HG03521 (cell line): ENCODE measurements around the gene CC2D1A.

Experiments
- ATAC-seq: cut with Tn5 transposase; IDR thresholded peaks from one replicate; pipeline ENCODE4 v1.9.1; 2021; ENCODE audit warnings: mild to moderate bottlenecking, moderate library complexity; ENCODE audit not compliant: unreplicated experiment

The CC2D1A gene

DNA sequence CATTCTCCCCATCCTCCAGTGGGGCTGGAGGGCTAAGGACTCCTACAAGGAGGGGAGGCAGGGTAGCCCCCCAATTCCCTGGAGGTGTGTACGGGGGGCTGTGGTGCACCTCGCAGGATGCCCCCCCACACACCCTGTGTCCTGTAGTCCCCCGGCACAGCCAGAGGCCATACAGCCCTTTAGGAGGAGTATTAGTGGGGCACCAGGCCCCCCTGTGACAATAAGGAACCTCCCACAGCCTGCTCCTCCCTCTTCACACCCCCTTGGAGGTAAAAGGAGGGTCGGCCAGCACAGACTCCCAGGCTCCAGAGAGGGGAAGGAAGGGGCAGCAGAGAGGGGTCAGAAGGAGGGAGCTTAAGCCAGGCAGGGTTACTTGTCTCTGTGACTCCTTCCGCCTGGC is 29.2 kb upstream of the CC2D1A start, which contains the start of gene NANOS3:
Gene NANOS3, plus strand, starts transcription at position 301 of the 400 bp plus-strand sequence. CDS start 115 bp downstream, outside the sequence.
- no peak for ATAC-seq

GRCh38 chr19:13877303-13877702 is 28.7 kb upstream of the CC2D1A start:
- no peak for ATAC-seq

DNA sequence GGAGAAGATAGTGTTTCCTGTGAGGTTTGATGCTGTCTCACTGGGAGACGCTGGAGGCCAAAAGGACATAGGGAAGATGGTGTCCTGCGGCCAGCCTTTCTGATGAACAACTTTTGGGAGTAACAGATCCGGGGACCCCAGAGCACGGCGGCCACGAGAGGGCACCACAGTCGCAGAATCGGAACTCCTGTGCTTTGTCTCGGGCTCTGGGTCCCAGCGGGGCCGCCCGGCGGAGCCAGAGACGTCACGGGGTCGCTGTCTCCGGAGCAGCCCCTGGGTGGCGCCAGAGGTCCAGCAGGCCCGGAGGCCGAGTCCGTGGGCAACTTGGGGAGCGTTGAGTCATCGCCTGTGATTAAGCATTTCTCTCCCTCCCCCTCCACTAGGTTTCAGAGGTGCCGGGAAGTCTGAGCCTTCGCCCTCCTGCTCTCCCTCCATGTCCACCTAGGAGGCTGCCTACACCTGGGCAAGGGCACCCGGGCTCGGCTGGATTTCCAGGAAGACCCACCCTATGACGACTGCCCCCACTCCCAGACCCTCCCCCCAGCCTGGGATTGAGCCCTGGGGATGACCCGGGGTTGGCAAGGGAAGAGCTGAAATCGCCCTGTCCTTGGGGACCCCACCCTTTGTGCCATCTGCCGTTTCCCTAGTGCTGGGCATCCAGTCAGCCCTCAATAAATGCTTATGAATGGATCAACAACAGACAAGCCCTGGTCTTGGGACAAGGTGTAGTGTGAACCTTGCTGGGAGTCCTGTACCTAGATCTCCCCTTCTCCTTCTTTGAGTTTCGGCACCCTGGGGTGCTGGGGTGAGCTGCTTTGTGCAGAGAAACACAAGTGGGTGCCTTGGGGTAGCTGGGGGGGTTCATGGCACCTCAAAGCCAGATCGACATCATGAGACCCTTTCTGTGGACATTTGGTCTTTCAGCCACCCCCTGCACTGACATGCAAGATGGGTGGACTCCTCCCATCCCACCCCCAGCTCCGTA is 25.6 kb upstream of the CC2D1A start:
- ATAC-seq: peak; percentile 84

DNA sequence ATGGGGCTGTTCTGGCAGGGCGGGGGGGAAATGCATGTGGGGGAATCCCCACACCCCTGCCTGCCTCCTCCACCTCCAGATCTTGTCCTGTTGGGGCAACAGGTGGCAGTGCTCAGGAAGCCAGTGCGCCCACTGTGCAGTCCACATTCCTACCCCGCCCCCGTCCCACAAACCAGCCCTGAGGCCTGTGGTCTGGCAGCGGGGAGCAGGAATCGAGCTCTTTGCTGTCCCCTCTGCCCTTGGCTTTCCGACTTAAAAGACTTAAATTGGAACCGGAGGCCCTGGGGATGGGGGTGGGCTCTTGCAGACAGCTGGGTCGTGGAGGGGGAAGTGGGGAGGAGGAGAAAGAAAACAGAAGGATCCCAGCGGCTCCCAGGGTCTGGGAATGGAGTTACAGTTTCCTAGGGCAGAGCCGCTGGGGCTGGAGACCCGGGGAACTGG is 24.7 kb upstream of the CC2D1A start:
- ATAC-seq: no peak

DNA sequence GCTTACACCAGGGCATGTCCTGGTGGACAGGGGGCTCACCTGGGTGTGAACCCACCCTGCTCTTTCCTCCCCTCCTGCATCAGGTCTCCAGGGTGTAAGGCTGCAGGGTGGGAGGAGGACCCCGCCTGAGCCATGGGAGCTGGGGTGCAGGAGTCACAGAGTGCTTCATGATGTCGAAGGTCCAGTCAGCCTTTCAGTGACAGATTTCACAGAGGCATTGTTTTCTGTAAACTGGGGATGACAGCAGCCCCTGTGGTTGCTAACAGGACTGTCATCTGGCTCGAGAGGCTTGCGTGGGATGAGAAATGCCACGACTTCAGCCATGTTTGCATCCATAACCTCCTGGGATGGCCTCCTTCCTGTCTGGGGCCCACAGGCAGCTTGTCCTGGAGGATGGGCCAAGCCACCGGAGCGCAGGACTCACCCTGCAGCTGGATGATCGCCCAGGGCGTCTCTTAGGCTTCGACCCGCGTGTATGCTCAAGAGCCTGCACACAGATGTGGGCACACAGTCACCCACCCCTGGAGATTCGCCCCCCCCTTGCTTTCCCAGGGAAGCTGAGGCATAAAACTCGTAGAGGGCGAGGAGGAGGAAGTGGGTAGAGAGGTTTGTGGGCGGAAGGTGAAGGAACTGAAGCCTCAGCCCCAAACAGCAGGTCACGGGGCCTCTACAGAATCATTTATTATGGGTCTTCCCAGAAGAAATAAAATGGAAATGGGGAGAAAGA is 24.1 kb upstream of the CC2D1A start:
- ATAC-seq: no peak

GRCh38 chr19:13882419-13882795 is 23.6 kb upstream of the CC2D1A start:
- ATAC-seq: no peak

GRCh38 chr19:13882836-13883235 is 23.2 kb upstream of the CC2D1A start:
- ATAC-seq: no peak

DNA sequence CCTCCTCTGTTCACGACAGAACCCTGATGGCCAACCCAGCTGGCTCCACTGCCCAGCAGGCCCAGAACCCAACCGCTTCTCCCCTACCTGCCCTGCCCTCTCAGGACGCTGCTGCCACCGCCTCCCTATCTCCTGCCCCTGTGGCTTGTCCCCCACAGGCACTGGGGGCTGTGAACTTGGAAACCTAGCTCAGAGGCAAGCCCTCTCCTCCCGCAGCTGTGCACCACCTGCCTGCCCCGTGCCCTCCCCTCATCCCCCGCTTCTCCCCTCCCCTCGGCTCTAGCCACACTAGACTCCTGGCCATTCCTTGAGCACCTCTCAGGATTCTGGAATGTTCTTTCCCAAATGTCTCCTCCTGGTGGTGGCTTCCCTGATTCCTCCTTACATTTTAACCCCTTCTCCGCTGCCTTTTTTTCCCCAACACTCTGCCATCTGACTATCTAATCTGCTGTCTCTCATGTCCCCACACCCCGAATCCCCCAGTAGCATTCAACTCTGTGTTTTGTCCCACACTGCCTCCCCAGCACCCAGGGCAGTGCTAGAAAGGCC is 22.4 kb upstream of the CC2D1A start:
- no peak for ATAC-seq

- ATAC-seq: no peak
These were observed 21.0 kb upstream of the CC2D1A start for GRCh38 chr19:13884726-13885591.

- ATAC-seq: no peak
These were observed 20.1 kb upstream of the CC2D1A start for GRCh38 chr19:13885826-13886365.

DNA sequence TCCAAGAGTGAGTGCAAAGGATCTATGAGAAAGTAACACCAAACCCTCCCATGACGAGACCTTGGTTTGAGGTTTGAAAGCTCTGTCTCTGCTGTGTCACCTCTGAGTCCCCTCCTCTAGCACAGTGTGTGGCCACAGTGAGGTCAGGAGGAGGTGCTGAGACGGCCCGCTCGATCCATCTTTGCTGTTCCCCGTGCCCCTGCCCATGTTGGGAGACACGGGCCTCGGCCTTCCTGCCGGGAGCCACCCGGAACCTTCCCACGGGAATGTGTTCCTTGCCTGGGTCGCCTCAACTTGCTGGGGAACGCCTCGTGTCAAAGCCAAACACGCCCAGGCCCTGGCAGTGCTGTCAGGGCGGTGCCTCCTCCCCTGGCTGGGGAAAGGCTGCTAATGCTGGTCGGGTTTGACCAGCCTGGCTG is 19.0 kb upstream of the CC2D1A start:
- ATAC-seq: no peak

DNA sequence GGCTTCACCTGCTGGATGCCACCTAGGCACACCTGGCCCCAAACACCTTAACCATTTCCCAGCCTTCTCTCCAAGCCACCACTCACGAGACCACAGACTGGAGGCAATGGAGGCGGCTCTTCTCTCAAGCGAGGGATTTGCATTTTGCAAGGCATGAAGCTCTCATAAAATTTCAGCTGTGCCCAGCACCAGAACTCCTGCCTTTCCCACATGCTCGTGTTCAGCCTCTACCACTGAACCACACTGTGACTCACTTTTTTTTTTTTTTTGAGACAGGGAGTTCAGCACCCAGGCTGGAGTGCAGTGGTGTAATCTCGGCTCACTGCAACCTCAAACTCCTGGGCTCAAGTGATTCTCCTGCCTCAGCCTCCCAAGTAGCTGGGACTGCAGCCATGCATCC is 18.5 kb upstream of the CC2D1A start:
- ATAC-seq: no peak

- ATAC-seq: no peak
These were observed 17.7 kb upstream of the CC2D1A start for GRCh38 chr19:13888281-13888680.

DNA sequence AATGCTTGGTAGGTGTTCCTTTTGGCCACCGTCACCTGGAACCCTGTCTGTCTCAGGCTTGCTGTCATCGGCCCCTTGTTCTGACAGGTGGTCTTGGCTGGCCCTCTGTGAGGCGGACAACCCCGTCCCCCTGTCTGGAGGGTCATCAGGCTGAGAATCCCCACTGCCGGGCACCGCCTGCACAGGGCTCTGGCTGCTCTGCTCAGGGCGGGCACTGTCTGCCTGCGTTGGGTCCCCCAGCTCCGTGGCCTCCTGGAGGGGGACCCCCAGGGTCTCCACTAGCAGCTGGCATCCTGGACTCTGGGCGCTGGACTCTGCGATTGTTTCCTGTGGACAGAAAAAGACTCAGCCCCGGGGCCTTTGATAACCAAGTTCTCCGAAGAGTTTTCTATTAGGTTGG is 15.9 kb upstream of the CC2D1A start:
- no peak for ATAC-seq

- no peak for ATAC-seq
These were observed 13.1 kb upstream of the CC2D1A start for GRCh38 chr19:13892870-13893269.

DNA sequence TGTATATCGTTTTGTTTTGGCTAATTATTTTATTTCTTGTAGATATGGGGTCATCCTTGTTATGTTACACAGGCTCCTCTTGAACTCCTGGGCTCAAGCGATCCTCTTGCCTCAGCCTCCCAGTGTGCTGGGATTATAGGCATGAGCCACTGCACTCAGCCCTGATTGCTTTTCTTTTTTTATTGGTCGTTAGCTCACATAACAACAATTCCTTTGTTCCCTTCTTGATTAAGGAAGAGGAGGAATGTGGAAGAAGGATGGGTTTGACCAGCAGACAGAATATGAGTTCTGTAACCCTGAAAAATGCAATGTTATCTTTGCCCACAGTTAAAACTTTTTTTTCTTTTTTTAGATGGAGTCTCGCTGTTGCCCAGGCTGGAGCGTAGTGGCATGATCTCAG is 11.4 kb upstream of the CC2D1A start:
- no peak for ATAC-seq

DNA sequence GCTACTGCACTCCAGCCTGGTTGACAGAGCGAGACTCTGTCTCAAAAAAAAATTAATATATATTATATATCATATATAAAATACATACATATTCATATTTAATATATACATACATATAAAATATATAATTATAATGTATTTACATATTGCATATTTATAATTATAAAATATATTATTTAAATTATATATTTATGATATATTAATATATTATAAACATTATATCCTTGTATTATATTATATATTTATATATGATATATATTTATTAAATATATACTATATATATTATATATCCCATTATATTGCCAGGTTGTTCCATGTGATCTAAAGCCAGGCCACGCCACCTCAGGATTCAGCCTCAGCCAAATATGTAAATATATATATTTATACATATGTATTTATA is 9.8 kb upstream of the CC2D1A start:
- ATAC-seq: no peak

DNA sequence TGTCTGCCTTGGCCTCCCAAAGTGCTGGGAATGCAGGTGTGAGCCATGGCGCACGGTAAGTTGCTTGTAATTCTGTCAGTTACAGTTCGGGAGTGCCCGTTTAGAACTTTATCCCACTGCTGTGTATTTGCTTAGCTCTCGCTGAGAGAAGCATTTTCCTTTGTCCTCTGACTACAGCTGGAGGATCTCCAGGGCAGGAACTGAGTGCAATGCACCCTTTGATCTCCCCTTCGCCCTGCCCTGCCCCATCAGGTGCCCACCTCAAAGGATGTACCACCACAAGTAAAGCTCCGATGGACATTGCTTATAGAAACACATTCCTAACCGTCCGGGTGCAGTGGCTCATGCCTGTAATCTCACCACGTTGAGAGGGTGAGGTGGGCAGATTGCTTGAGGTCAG is 6.6 kb upstream of the CC2D1A start:
- ATAC-seq: no peak

GRCh38 chr19:13899912-13900584 is 6.0 kb upstream of the CC2D1A start:
- ATAC-seq: no peak
